GM12878 (cell line): ENCODE results near the gene PTEN.

Source experiments
- ATF3 ChIP-seq: IDR thresholded peaks from 2 replicates; pipeline ENCODE4 v1.6.1; 2011; ENCODE audit warnings: low read depth, mild to moderate bottlenecking, low read length, moderate library complexity, borderline replicate concordance; ENCODE audit errors: extremely low read depth
- CTCF ChIP-seq, 3 experiments: IDR thresholded peaks in 2 of 3; conservative IDR thresholded peaks in 1 of 3; 2 replicates each; pipeline ENCODE4 v1.5.1; 2011; ENCODE audit warnings: low read depth in 3 of 3, low read length in 3 of 3, mild to moderate bottlenecking in 3 of 3, control low read depth in 2 of 3, moderate library complexity in 2 of 3, inconsistent platforms in 1 of 3, mixed read lengths in 1 of 3; ENCODE audit not compliant: control insufficient read depth in 2 of 3, insufficient read depth in 1 of 3; ENCODE audit errors: extremely low read depth in 1 of 3
- IRF3 ChIP-seq: fragments of 450-650 bp; IDR thresholded peaks from 2 replicates; pipeline ENCODE4 v1.6.1; 2014; ENCODE audit warnings: mild to moderate bottlenecking
- JUNB ChIP-seq: IDR thresholded peaks from 2 replicates; pipeline ENCODE4 v1.6.1; 2016; ENCODE audit warnings: antibody characterized with exemption, mild to moderate bottlenecking
- JUND ChIP-seq: IDR thresholded peaks from 2 replicates; pipeline ENCODE4 v1.6.1; 2012; ENCODE audit warnings: low read depth, mild to moderate bottlenecking, low read length, improper control_type of control experiment, moderate library complexity
- MAX ChIP-seq: IDR thresholded peaks from 2 replicates; pipeline ENCODE4 v1.6.1; 2012; ENCODE audit warnings: low read depth, low read length, improper control_type of control experiment
- MXI1 ChIP-seq: fragments of 150-350 bp; IDR thresholded peaks from 2 replicates; pipeline ENCODE4 v1.6.1; 2011; ENCODE audit warnings: low read depth, mild to moderate bottlenecking, inconsistent platforms, low read length, improper control_type of control experiment
- NFYB ChIP-seq: IDR thresholded peaks from 2 replicates; pipeline ENCODE4 v1.6.1; 2011; ENCODE audit warnings: low read depth, mild to moderate bottlenecking, low read length, improper control_type of control experiment, moderate library complexity; ENCODE audit not compliant: insufficient read depth

- no peak for TF ChIP-seq MXI1
- TF ChIP-seq ATF3 = no peak
- no peak for TF ChIP-seq CTCF (IDR thresholded peaks at IDR 0.05 in 2 of 3, conservative IDR thresholded peaks at IDR 0.05 in 1 of 3; ENCODE audit: control insufficient read depth in 2 of 3, extremely low read depth in 1 of 3, insufficient read depth in 1 of 3, low read depth in 3 of 3, low read length in 3 of 3)
- TF ChIP-seq MAX = no peak
- no peak for TF ChIP-seq JUNB
- TF ChIP-seq IRF3 = no peak
- no peak for TF ChIP-seq NFYB
- no peak for TF ChIP-seq JUND
These were observed 24.8 kb upstream of the PTEN start for GRCh38 chr10:87838650-87839049.
